Stimulated activated CD4-positive, alpha-beta T cell treated with anti-CD3 and anti-CD28 coated beads, Interleukin-1b, Interleukin-23, amount 100 ng/mL, for 48 hours (primary cell): ENCODE data around the gene FRAT2.
"Not testable (repeated sequence)": the region's sequence is repeated elsewhere in the genome, so short reads cannot be mapped to it uniquely, and the experiment has no call there.

Experiments used
- DNase-seq: peaks from one replicate; pipeline ENCODE4 v3.0.0-alpha.2; 2020

FRAT2 gene

GRCh38 chr10:97290576-97291356 is 43.8 kb downstream of the FRAT2 start:
- DNase-seq = not testable (repeated sequence)

GRCh38 chr10:97290076-97290475 is 44.5 kb downstream of the FRAT2 start:
- DNase-seq = not testable (repeated sequence)
